A549 treated with AZD9567 at 1 μM for 4 hours (cell line): ENCODE data around the gene MRPL11. TPM values are rescaled to one million over a fixed set of nuclear protein-coding genes. Genes with fewer than 3 reads are reported as not detected.

Source experiments
- total RNA-seq: library from RNA; stranded (reverse); fragments of 200-300 nt; extraction: Qiagen RNA extraction; gene quantifications from 5 replicates; pipeline ENCODE4 v1.2.3, GENCODE V29; 2022; ENCODE audit not compliant: insufficient read depth

MRPL11 gene
- total RNA-seq: 90.1 to 116 TPM (median 112 TPM) in 5 replicates

GRCh38 chr11:66438504-66439466, at the start of gene MRPL11:
MRPL11 (minus strand) TSS chr11:66438848; CDS start chr11:66438754, 94 bp downstream.

DNA sequence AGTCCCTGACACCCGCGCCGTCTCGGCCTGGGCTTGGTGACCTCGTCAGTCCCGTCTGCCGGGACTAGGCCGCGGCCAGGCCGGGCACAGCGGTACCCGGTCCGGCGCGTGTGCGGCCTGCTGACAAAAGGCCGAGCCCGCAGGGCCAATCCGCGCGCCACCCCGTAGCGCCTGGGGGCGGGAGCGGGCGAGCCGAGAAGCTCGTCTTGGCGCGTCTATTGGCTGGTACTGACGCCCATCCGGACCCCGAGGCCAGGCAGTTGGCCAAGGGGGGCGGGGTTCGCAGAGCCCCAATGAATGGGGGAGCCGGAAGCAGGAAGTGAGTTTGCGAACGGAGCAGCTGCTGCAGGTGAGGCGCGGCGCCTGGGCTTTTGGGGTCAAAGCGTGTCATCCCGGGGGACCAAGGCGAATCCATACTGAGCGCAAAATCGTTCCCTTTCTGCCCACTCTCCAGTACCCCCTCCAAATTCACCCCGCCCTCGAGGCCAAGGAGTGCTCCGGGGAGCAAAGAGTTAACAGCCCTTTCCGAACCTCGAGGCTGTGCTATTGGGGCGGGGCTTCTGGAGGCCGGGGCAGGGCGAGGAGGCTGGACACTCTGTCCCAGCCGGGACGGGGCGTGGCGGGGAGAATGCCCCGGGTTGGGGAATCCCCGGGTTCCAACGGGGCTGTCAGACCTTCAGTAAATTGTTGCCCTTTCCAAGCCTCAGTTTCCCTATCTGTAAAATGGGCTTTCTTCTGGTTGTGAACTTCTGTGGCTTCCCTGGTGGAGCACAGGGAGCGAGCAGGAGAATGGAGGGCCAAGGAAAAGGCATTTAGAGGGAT, 41.7 kb upstream of the MRPL11 start, which contains the start of gene DPP3:
DPP3 (plus strand) TSS at position 318 of the 822 bp plus-strand sequence. CDS start 1,767 bp downstream, outside the sequence.

GRCh38 chr11:66466225-66467033, 27.8 kb upstream of the MRPL11 start, which contains the start of gene PELI3:
PELI3 (plus strand) TSS chr11:66466905; CDS start chr11:66468129, 1,224 bp downstream.

GRCh38 chr11:66420671-66421476, 17.8 kb downstream of the MRPL11 start, which contains the start of gene NPAS4:
NPAS4 (plus strand) TSS chr11:66421035; CDS start chr11:66421180, 145 bp downstream.

Other genes starting within 250 kb of the MRPL11 start
- 40.0 to 50.4 TPM (median 45.9 TPM) in 5 replicates for gene KLC2, start 181.1 kb downstream of the MRPL11 start, total RNA-seq
- gene RAB1B, start 170.2 kb downstream of the MRPL11 start, total RNA-seq: 130 to 148 TPM (median 140 TPM) in 5 replicates
- gene CNIH2, start 160.7 kb downstream of the MRPL11 start, total RNA-seq: 2.3 to 2.6 TPM (median 2.5 TPM) in 4 of 5 replicates, not detected in the other
- 113 to 127 TPM (median 120 TPM) in 5 replicates for gene YIF1A, start 149.7 kb downstream of the MRPL11 start, total RNA-seq
- gene TMEM151A, start 147.0 kb downstream of the MRPL11 start, total RNA-seq: 2.3 to 3.9 TPM (median 3.9 TPM) in 5 replicates
- 0.05 TPM in 1 of 5 replicates, not detected in the others for gene CD248, start 121.8 kb downstream of the MRPL11 start, total RNA-seq
- 22.4 to 36.2 TPM (median 33.7 TPM) in 5 replicates for gene RIN1, start 102.4 kb downstream of the MRPL11 start, total RNA-seq
- gene BRMS1, start 93.7 kb downstream of the MRPL11 start, total RNA-seq: 66.1 to 97.8 TPM (median 88.3 TPM) in 5 replicates
- gene B4GAT1, start 91.2 kb downstream of the MRPL11 start, total RNA-seq: 14.9 to 18.3 TPM (median 16.0 TPM) in 5 replicates
- gene SLC29A2, start 67.1 kb downstream of the MRPL11 start, total RNA-seq: 4.1 to 6.8 TPM (median 5.4 TPM) in 5 replicates
- gene NPAS4, start 17.8 kb downstream of the MRPL11 start, total RNA-seq: not detected in 5 replicates
- gene PELI3, start 28.1 kb upstream of the MRPL11 start, total RNA-seq: 4.3 to 6.1 TPM (median 5.0 TPM) in 5 replicates
- 51.3 to 93.2 TPM (median 55.9 TPM) in 5 replicates for gene DPP3, start 41.6 kb upstream of the MRPL11 start, total RNA-seq
- gene BBS1, start 71.8 kb upstream of the MRPL11 start, total RNA-seq: 7.5 to 11.6 TPM (median 10.1 TPM) in 5 replicates
- gene ZDHHC24, start 107.2 kb upstream of the MRPL11 start, total RNA-seq: 10.1 to 14.3 TPM (median 13.2 TPM) in 5 replicates
- 0.03 TPM in 1 of 5 replicates, not detected in the others for gene ACTN3, start 108.1 kb upstream of the MRPL11 start, total RNA-seq
- 32.5 to 37.8 TPM (median 34.1 TPM) in 5 replicates for gene CTSF, start 129.8 kb upstream of the MRPL11 start, total RNA-seq
- 0.53 to 0.89 TPM (median 0.64 TPM) in 5 replicates for gene CCDC87, start 154.2 kb upstream of the MRPL11 start, total RNA-seq
- 22.3 to 32.8 TPM (median 30.4 TPM) in 5 replicates for gene CCS, start 154.3 kb upstream of the MRPL11 start, total RNA-seq
- gene RBM14, start 177.8 kb upstream of the MRPL11 start, total RNA-seq: 85.0 to 108 TPM (median 90.7 TPM) in 5 replicates
- gene RBM4, start 199.9 kb upstream of the MRPL11 start, total RNA-seq: 133 to 182 TPM (median 142 TPM) in 5 replicates
- gene RBM4B, start 239.0 kb upstream of the MRPL11 start, total RNA-seq: 18.8 to 25.4 TPM (median 20.4 TPM) in 5 replicates